Stimulated activated CD8-positive, alpha-beta memory T cell treated with anti-CD3 and anti-CD28 coated beads, Interleukin-12 subunit alpha, Interleukin-12 subunit beta, amount 100 ng/mL, for 1 hour (primary cell): ENCODE results near the gene CAMK2D.

ENCODE experiments used
- DNase-seq: peaks from one replicate; pipeline ENCODE4 v3.0.0-alpha.2; 2020; ENCODE audit warnings: low read depth

The CAMK2D gene

DNA sequence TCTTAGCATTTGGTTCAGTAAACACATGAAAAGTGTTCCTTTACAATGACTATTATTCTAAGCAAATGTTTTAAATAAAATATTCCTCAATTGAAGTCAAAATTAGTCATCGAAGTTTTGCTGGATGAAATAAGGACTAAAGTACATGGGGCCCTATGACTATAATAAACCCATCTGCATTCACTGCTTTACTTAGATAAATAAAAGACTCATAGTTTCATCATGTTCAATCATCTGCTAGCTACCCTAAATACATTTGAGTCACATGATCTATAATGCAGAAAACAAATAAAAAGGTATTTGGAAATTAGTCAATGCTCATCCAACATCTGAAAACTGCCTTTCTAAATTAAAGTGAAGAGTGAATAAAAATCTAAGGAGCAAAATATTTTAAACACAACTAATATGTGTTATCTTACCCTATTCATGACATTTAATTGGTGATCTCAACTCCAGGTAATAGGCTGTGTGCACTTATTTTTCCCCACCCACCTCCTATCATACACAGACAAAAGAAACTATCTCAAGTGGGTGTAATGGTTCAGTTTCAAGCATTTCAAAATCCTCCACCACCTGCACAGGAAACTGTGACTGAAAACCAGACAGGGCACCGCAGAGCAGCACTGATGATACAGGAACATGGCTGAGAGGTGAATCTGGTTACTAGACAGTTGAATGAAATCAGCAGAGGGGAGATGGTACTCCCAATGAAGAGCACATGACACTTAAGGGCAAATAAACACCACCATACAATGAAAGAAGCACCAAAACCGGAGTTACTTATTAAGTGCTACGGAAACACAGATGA, 78.6 kb downstream of the CAMK2D start:
- peak; percentile 28 for DNase-seq

DNA sequence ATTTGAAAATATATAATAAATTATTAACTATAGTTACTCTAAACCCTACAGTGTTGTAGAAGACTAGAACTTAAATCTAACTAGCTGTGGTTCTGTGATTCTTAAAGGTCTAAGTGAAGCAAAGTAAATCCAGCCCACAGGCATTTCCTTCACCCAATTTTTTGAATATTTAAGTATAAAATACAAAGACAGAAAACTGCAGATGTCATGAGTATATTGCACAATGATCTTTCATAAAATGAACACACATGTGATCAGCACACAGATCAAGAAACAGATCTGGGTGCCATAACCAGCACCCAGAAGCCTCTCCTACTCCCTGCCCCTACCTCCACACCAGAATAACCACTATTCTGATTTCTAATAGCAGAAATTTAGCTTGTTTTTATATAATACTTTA, 82.9 kb downstream of the CAMK2D start:
- DNase-seq: no peak

DNA sequence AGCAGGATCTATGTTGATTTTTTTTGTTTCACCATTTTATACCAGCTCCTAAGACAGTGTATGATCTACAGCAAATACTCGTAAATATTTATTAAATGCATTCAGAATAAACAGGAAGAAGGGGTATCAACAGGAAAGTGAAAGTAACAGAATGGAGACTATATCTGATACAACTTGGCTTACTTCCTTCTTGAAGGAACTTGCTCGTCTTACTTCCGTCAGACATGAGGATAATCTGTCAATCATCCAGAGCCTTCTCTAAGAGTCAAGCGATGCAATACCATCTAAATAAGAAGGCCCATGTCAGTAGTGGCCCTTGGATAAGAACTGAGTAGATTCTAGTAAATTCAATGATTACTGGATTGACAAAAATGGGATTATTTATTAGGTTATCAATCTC, 84.2 kb downstream of the CAMK2D start:
- DNase-seq: no peak

- DNase-seq: no peak
Measured at GRCh38 chr4:113675731-113676697, 85.5 kb downstream of the CAMK2D start.

DNA sequence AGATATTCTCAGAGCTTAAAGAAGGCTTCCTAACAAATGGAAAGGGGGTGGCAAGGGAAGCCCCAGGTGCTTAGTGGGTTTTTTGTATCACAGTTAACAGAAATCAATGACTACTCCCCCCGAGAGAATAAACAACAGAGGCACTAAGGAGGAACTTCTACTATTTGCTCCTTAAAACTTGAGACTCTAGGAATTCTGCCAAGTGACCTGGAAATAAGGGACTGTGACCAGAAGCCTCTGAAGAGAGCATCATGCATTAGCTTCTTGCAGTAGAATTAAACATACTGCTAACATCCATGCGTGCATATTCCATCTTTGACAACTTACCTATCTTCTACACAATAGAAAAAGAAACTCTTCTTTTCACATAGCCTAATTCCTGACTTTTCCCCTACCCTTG, 86.8 kb downstream of the CAMK2D start:
- DNase-seq: no peak

DNA sequence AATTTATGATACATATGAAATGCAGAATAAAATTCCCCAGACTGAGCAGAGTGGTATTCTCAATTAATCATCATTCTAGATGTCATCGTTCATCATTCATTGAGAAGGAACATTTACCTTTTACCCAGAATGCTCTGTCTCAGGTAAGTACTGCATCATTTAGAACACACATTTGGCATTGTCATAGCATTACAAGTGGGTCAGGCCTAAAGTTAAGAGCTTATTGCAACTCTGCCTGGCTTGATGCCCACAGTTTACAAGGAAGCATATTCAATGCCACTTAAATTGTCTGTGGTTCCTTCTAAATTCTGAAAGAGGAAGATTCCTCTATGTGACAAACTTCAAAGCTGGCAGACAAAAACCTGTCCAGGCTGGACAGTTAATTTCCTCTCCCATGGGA, 87.3 kb downstream of the CAMK2D start:
- DNase-seq: no peak

GRCh38 chr4:113673450-113673849, 88.1 kb downstream of the CAMK2D start:
- DNase-seq: peak; percentile 7

GRCh38 chr4:113666386-113667114, 95.0 kb downstream of the CAMK2D start:
- DNase-seq: no peak

- no peak for DNase-seq
Measured at GRCh38 chr4:113665036-113665435, 96.5 kb downstream of the CAMK2D start.

- DNase-seq: no peak
Measured at GRCh38 chr4:113662581-113662980, 99.0 kb downstream of the CAMK2D start.

DNA sequence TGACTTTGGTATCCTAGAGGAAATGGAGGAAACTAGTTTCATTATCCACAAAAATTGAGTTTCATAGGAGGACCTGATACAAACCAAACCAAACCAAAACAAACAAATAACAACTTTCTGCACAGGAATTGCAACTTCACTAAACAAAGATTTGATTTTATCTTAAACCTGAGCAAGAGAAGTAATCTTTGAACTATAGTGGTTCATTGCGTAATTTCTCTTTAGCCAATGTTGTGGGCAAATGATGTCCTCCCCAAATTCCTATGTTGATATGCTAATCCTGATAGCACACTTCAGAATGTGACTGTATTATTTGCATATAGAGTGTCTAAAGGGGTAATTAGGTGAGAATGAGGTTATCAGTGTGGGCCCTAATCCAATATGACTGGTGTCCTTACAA, 102.4 kb downstream of the CAMK2D start:
- no peak for DNase-seq

DNA sequence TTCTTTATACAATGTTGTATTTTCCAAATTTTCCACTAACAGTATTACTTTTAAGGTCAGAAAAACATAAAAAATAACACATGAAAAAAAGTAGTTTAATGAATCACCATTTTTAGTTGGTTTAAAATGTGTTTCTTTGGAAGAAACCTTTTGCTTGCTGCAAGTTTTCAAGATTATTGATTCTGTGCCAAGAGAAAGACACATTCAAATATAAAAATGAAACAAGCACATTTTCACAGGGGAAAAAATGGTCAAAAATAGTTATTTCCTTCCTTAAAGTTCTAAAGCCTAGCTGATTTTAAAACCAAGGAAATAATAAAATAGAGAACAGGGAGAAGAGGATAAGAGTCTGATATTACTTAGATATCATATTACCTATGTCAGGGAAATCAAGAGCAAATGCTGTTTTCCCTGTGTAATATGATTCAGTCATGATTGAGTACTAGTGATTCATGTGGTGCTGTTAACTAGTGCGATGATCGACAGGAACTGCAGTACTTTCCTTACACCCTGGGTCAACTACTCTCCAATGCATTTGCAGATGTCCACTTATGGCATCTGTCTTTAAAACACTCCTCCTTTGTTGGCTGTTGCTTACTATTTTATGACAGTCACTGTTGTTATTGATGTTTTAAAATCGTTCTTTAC, 103.8 kb downstream of the CAMK2D start:
- no peak for DNase-seq

DNA sequence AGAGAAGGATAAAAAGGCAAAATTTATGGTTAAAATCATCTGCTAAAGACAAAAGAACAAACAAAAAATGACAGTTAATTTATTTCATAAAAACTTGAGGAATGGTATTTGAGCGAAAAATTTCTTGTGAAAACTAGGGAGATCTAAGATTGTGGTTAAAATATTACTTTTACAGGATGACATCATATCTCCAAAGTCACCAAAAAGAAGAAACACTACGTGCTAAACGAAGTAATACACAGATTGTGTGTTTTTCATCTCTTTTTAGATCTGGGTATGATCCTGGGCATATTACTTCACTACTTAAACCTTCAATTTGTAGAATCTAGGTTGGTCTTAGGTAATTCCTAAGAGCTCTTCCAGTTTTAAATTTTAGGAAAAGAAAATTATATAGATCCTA, 107.7 kb downstream of the CAMK2D start:
- DNase-seq: no peak

- DNase-seq: no peak
Measured at GRCh38 chr4:113646442-113646822, 115.1 kb downstream of the CAMK2D start.

- no peak for DNase-seq
Measured at GRCh38 chr4:113645771-113646441, 115.6 kb downstream of the CAMK2D start.

GRCh38 chr4:113645288-113645687, 116.2 kb downstream of the CAMK2D start:
- DNase-seq: no peak

- DNase-seq: no peak
Measured at GRCh38 chr4:113644398-113644797, 117.1 kb downstream of the CAMK2D start.

- no peak for DNase-seq
Measured at GRCh38 chr4:113643505-113643904, 118.0 kb downstream of the CAMK2D start.

DNA sequence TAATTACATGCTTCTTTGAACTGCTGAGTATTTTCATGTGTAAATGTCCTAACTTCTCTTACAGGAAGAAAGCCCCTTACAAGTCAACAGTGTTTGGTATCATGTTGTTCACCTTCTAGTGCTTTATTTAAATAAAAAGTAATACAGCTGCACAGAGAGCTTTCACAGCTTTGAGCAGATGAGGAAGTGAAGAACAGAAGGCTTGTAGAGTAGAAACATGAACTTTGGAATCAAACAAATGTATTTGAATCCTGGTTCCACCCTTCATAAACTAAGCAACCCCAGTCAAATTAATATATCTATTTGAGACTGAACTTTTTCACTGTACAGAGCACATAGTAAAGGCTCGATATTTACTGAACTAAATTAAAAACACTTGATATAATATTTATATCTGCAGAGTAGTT, 120.5 kb downstream of the CAMK2D start:
- no peak for DNase-seq

GRCh38 chr4:113639326-113639725, 122.2 kb downstream of the CAMK2D start:
- no peak for DNase-seq

DNA sequence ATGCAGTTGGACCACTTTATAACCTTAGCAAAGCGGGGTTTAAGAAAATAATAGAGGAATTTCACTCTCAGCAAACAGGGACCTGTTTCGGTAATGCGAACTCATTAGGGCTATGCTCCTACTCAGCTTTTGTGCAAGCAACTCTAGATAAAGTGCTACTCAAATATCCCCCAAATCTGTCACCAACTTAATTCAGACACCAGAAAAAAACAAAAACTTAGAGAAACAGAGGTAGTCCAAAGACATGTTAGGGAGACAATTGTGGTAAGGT, 123.0 kb downstream of the CAMK2D start:
- DNase-seq: no peak
